ENCODE data around the gene ZFP57.

Gene ZFP57

DNA sequence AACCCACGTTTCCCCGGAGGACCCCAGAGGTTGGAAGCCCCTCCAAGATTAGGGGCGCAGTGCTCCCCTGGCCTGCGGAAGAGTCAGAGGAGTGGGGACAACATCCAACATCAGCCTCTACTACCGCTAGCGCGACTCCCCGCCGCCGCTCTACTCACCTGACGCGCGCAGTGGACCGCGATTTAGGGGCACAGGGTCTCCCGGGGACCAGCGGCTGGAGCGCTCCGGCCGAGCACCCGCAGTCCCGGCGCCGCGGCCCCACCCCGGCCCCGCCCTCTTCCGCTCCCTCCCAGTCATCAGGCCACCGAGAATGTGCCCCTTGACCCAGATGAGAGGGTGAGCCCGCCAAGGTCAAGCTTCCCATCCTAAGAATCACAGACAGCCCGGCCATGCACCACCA is at the start of gene ZFP57:
Gene ZFP57, minus strand, starts transcription at position 249 of the 400 bp plus-strand sequence. CDS start 4,149 bp downstream, outside the sequence.
- DNase-seq (ENCODE audit: low read depth in 2 of 2) = no peak

DNA sequence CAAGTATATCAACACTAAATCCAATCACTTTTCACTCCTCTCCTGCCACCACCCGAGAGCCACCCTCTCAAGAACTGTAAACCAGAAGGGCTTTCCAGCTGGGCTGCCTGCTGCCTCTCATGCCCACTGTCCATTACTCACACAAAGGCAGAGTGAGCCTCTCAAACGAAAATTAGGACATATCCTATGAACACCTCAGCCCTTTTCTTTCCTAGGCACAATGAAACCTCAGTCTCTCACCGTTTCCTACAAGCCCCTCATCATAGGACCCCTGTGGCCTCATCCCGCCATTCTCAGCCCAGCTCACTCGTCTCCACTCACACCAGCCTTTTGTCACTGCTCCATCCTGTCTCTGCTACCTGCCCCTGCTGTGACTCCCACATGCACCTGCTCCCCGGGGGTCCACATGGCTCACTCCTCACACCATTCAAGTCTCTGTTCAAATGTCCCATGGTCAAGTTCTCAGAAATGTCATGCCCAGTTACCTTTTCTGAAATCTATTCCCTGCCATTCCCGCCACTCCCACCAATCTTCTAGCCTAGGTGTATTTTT is 49.7 kb upstream of the ZFP57 start:
- no peak for DNase-seq (ENCODE audit: low read depth in 2 of 2)

DNA sequence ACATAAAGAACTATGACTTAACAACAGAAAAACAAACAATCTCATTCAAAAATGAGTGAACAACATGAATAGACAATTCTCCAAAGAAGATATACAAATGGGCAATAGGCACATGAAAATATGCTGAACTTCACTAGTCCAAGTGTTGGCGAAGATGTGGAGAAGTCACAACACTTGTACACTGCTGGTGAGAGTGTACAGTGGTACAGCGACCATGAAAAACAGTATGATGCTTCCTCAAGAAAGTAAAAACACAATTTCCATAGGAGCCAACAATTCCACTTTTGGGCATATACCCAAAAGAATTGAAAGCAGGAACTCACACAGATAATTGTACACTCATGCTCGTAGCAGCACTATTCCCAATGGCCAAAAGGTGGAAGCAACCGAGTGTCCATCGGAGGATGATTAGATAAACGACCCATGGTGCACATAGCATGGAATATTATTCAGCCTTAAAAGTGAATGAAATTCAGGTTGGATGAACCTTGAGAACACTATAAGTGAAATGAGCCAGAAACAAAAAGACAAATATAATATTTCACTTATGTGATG is 48.9 kb upstream of the ZFP57 start:
- DNase-seq (ENCODE audit: low read depth in 2 of 2) = no peak

DNA sequence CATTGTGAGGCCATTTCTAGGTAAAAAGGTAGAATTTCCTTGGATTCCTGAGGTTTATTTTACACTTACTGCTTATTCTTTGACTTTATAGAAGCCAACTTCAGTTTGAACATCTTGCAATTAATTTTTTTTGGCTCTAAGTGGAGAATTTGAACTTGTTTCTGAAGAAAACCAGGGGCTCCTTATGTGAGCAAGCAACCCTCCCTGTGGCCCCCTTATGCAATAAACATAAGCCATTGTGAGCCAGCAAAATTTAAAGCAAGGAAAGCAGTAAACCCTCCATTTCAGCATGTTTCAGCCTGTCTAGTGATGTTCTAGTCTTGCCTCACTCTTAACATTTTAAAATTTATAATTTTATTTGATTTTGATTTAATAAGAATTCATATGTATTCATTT is 47.9 kb upstream of the ZFP57 start:
- no peak for DNase-seq (ENCODE audit: low read depth in 2 of 2)

DNA sequence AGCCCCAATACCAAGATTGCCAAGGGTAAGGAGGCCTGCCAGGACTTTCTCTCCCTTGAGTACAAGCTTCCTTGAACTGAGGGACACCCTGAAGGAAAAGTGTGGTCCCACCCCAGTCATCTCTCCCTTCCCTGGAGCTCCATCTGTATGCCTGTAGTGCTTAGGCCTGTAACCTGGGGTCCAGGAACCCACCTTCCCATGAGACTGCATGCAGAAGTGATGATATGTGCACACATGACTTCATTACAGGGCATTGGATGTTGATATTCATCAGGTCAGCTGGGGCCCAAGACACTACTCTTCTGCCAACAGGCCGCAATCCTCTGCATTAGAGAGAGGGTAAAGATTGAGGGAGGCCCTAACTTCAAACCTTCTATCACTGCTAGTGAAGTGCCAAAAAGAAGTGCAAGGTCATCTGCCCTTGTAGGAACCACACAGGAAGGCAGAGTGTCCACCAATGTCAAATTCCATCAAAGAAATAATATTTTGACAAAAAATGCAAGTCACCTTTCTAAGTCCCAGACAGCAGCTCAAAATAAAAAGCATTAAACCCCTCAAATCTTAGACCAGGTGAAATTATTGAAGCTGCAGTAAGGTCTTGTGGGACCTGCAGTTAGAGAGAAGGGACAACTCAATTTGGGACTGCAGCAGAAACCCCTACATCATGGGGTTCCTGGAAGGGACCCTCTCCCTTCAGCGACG is 47.4 kb upstream of the ZFP57 start:
- no peak for DNase-seq (ENCODE audit: low read depth in 2 of 2)

DNA sequence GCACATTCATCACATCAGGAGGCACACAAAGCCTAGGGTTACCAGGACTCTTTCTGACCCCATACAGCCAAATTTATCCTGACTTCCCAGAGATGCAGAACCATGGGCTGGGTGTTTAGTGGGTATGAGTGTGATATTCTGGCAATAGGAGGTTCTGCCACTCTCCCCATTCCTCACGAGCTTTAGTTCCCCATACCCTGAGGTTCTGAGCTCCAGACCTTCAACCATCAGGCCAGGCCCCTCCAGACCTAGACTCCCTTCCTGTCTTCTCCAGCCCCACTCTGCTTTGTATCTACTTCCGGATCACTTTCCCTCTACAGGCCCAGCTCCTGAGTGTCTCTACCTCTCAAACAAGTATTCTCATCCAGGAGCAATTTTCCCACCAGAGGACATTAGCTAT is 46.7 kb upstream of the ZFP57 start:
- DNase-seq (ENCODE audit: low read depth in 2 of 2) = no peak

DNA sequence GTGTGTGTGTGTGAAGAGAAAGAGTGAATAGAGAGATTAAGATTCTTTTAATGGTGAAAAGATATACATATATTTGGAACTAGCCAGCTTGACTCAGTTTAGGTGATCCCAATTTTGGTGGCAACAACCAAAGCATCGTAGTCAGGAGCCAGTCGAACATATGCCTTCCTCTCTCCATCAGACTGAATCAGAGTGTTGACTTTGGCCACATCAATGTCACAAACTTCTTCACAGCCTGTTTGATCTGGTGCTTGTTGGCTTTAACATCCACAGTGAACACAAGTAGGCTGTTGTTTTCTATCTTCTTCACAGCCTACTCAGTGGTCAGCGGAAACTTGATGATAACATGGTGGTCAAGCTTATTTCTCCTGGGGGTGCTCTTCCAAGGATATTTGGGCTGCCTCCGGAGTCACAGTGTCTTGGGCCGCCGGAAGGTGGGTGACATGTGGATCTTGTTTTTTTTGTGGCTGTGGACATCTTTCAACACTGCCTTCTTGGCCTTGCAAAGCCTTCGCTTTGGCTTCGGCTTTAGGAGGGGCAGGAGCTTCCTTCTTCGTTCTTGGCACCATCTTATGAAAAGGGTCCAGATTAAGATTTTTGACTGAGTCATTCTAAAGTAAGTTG is 45.7 kb upstream of the ZFP57 start:
- DNase-seq (ENCODE audit: low read depth in 2 of 2) = no peak

DNA sequence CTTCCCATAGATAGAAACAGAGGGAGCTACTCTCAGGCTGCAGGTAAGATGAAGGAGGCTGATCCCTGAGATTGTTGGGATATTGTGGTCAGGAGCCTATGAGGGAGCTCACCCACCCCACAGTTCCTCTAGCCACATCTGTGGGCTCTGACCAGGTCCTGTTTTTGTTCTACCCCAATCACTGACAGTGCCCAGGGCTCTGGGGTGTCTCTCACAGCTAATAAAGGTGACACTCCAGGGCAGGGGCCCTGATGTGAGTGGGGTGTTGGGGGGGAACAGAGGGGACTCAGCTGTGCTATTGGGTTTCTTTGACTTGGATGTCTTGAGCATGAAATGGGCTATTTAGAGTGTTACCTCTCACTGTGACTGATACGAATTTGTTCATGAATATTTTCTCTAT is 45.0 kb upstream of the ZFP57 start:
- no peak for DNase-seq (ENCODE audit: low read depth in 2 of 2)

DNA sequence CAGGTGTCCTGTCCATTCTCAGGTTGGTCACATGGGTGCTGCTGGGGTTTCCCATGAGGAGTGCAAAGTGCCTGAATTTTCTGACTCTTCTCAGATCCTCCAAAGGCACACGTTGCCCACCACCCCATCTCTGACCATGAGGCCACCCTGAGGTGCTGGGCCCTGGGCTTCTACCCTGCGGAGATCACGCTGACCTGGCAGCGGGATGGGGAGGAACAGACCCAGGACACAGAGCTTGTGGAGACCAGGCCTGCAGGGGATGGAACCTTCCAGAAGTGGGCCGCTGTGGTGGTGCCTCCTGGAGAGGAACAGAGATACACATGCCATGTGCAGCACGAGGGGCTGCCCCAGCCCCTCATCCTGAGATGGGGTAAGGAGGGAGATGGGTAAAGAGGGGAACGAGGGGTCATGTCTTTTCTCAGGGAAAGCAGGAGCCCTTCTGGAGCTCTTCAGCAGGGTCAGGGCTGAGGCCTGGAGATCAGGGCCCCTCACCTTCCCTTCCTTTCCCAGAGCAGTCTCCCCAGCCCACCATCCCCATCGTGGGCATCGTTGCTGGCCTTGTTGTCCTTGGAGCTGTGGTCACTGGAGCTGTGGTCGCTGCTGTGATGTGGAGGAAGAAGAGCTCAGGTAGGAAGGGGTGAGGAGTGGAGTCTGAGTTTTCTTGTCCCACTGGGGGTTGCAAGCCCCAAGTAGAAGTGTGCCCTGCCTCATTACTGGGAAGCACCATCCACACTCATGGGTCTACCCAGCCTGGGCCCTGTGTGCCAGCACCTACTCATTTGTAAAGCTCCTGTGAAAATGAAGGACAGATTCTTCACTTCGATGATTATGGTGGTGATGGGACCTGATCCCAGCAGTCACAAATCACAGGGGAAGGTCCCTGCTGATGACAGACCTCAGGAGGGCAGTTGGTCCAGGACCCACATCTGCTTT is 44.3 kb upstream of the ZFP57 start:
- no peak for DNase-seq (ENCODE audit: low read depth in 2 of 2)

DNA sequence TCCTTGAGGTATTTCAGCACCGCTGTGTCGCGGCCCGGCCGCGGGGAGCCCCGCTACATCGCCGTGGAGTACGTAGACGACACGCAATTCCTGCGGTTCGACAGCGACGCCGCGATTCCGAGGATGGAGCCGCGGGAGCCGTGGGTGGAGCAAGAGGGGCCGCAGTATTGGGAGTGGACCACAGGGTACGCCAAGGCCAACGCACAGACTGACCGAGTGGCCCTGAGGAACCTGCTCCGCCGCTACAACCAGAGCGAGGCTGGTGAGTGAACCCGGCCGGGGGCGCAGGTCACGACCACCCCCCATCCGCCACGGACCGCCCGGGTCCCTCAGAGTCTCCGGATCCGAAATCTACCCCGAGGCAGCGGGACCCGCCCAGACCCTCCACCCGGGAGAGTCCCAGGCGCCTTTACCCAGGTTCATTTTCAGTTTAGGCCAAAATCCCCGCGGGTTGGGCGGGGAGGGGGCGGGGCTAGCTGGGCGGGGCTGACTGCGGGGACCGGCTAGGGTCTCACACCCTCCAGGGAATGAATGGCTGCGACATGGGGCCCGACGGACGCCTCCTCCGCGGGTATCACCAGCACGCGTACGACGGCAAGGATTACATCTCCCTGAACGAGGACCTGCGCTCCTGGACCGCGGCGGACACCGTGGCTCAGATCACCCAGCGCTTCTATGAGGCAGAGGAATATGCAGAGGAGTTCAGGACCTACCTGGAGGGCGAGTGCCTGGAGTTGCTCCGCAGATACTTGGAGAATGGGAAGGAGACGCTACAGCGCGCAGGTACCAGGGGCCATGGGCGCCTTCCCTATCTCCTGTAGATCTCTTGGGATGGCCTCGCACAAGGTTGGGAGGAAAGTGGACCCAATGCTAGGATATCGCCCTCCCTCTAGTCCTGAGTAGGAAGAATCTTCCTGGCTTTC is 43.0 kb upstream of the ZFP57 start:
- peak; percentile 47 to 65 for DNase-seq (ENCODE audit: low read depth in 2 of 2)

DNA sequence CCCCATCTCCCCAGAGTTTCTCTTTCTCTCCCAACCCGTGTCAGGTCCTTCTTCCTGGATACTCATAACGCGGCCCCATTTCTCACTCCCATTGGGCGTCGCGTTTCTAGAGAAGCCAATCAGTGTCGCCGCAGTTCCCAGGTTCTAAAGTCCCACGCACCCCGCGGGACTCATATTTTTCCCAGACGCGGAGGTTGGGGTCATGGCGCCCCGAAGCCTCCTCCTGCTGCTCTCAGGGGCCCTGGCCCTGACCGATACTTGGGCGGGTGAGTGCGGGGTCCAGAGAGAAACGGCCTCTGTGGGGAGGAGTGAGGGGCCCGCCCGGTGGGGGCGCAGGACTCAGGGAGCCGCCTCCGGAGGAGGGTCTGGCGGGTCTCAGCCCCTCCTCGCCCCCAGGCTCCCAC is 42.3 kb upstream of the ZFP57 start, which contains the start of gene HLA-F:
Gene HLA-F, plus strand, starts transcription at position 173 of the 404 bp plus-strand sequence. Its CDS starts 30 bp downstream, at position 203.
- DNase-seq (ENCODE audit: low read depth in 2 of 2) = peak in 1 of 2 donors; percentile 71

DNA sequence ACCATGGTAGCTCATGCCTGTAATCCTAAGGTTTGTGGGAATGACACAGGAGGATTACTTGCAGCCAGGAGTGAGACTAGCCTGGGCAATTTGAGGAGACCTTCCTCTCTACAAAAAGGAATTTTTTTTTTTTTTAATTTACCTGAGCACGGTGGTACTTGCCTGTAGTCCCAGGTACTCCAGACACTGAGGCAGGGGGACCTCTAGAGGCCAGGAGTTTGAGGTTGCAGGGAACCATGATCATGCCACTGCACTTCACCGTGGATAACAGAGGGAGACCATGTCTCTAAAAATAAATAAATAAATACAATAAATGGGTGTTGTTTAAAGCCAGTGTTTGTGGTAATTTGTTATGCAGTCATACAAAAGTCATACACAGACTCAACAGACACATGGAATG is 39.9 kb upstream of the ZFP57 start:
- DNase-seq (ENCODE audit: low read depth in 2 of 2) = no peak

DNA sequence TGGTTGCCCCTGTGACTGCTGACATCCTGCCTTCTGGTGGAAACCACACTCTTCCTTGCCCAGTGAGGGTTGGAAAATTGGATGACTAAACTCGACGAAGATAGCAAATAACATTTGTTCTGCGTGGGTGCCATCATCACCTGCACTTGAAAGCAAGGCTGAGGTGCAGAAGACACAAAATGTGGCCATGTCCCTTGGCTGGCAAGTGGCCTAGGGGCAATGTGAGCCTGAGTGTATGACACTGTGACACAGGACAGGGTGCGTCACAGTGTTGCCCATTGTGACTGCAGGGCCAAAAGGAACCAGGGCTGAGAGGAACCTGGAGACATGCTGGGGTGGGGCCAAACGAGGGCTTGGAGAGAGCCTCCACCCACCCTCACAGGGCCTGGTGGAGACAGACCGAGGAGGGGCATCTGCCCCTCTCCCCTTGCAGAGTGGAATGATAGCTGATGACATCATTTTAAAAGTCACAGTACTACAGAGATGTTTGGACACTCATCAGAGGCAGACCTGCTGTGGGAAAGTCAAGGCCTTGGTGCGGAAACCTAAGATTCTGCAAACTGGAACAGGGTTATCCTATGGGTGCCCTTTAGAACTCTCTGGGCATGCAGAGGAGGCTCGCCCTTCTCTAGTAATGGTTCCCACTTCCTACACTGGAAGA is 29.5 kb upstream of the ZFP57 start:
- no peak for DNase-seq (ENCODE audit: low read depth in 2 of 2)

DNA sequence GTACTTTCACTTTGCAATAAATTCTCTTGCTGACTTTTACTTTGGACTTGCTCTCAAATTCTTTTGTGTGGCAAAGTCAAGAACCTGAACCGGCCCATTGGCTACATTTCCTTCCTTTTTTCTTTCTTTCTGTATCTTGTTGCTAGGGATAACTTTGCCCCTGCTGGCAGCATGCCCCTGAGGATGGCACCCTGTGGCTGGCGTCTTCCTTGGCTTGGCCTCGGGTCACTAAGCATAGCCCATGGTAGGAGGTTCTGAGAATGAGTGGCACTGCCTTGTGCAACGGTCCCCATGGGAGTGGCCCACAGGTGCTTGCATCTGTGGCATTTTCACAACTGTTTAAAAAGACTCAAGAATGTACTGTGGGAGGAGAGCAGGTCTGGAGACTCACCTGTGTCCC is 28.2 kb upstream of the ZFP57 start:
- no peak for DNase-seq (ENCODE audit: low read depth in 2 of 2)

DNA sequence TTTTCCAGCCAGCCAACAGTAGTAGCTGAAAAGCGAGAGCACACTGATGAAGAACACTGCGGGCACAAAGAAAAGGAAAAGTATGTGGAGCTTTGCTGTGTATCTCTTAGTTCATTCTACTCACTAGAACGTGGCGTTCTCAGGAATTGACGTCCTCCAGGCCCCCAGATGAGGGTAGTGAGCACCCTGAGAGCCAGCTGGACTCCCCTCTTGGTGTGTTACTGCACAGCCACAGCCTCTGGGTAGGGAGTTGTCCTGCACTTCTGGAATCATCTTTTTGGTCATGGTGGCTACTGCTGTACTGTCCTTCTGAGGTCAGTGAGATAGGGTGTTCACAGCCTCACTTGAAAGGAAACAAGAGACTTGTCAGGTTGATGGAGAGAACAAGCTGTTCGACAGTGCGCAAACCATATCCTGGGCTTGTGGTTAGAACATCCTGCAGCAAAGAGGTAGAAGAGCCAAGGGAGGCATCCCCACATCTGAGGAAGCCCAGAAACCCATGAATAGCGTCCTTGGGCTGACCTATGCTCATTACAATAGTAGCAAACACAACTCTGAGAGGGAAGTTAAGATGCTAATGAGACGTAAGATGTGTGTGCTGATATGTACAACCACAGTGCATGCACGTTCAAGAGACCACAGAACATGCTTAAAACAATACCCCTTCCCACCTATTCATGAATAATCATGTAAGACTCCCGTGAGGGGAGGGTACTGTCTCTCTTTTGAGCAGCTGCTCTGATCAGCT is 27.7 kb upstream of the ZFP57 start:
- no peak for DNase-seq (ENCODE audit: low read depth in 2 of 2)

DNA sequence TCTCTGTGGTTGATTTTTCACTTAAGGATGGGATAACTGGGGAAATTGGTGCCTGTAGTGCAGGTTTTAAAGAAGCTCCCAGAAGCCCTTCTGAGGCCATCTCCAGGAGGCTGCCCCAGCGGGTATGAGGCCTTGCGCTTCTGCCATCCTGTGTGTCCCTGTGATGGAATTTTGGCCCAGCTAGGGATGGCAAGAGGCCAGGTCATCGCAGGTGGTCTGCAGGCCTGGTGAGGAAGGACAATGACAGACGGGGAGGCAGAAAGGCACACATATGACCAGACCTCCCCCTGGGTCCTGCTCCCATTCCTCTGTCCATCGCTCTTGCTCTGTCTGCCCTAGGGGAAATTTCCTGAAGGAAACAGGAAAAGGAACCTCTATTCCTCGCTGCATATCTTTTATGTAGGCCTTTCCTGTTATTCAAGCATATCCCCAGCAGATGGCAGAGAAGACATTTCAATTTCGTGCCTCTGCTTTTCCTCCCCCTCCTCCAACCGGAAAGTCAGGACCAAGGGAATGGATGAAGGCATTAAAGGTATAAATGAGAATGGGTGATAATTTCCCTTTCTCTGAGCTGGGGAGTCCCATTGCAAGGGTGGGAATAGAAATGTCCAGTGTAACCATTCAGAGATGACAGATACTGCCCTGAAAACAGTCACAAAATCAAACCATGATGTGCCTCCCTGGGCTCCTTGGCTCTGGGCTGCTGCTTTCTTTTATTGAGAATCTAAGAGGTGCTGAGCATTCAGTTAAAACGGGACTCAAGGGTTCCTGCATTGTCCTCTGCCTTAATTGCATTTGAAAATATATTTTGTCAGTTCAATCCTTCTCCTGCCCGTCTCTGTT is 24.7 kb upstream of the ZFP57 start:
- no peak for DNase-seq (ENCODE audit: low read depth in 2 of 2)

DNA sequence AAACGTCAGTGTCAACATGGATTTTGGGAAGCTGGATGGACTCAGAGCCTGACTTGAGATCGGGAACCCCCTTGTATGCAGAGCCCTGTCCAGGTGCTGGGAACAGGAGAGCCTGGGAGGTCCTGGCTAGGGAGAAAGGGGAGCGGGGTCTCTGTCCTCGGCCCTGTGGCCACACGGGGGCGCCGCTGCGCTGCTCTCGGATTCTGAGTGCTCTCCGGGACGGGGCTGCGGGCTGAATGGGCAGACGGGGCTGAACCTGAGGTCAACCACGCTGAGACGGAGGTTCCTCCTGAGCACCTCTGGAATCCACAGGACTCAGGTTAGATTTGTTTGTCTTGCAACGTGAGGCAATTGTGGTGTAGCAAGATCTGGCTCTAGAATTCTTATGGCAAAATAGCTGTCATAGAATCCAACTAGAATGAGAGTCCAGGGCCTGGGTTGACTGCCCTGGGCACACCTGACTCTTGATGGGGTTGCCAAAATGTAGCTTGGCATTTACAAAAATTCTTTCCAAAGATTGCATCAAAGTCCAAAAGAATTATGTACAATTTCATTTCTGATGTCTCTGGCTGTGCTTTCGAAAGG is 21.7 kb upstream of the ZFP57 start:
- DNase-seq (ENCODE audit: low read depth in 2 of 2) = peak; percentile 47 to 77

Measured in stimulated activated CD4-positive, alpha-beta T cell treated with anti-CD3 and anti-CD28 coated beads, Interleukin-15, amount 100 ng/mL, for 48 hours (primary cell).